HepG2 (cell line): ENCODE data around the gene JPH2. TPM values are rescaled to one million over a fixed set of nuclear protein-coding genes. Genes with fewer than 3 reads are reported as not detected.

Experiments used
- ASH2L ChIP-seq: fragments of 300-600, 200-600 bp; sonication (generic); IDR thresholded peaks from 2 replicates; pipeline ENCODE4 v1.7.0; 2017; ENCODE audit warnings: low read depth, mild to moderate bottlenecking, moderate library complexity, mixed read lengths, low read length; ENCODE audit not compliant: insufficient read length
- ATF7-NPFF ChIP-seq: sonication (generic); formaldehyde crosslinking; IDR thresholded peaks from 2 replicates; pipeline ENCODE4 v1.8.1; 2023; ENCODE audit warnings: mild to moderate bottlenecking, low read depth, missing genetic modification reagents, moderate library complexity
- DNMT3B ChIP-seq: conservative IDR thresholded peaks from 2 replicates; pipeline ENCODE4 v1.6.1; 2016; ENCODE audit warnings: missing biosample characterization, control low read depth
- HBP1 ChIP-seq: IDR thresholded peaks from 2 replicates; pipeline ENCODE4 v1.6.1; 2016; ENCODE audit warnings: low read depth, control low read depth
- KDM4B ChIP-seq: sonication (generic); formaldehyde crosslinking; IDR thresholded peaks from 2 replicates; pipeline ENCODE4 v1.4.0; 2020; ENCODE audit warnings: missing genetic modification reagents
- MED1 ChIP-seq: sonication (generic); formaldehyde crosslinking; IDR thresholded peaks from 2 replicates; pipeline ENCODE4 v1.4.0; 2020; ENCODE audit warnings: missing genetic modification reagents
- NFYC ChIP-seq: IDR thresholded peaks from 2 replicates; pipeline ENCODE4 v1.6.1; 2016; ENCODE audit warnings: missing genetic modification reagents, missing compliant biosample characterization
- POLR2AphosphoS5 ChIP-seq: IDR thresholded peaks from 2 replicates; pipeline ENCODE4 v1.6.1; 2012; ENCODE audit warnings: low read depth, low read length
- PRDM15 ChIP-seq: sonication (generic); formaldehyde crosslinking; IDR thresholded peaks from 2 replicates; pipeline ENCODE4 v1.4.0; 2020; ENCODE audit warnings: missing genetic modification reagents
- SIX4 ChIP-seq: sonication (generic); formaldehyde crosslinking; IDR thresholded peaks from 2 replicates; pipeline ENCODE4 v1.4.0; 2020; ENCODE audit warnings: missing genetic modification reagents
- SRY ChIP-seq: sonication (generic); formaldehyde crosslinking; IDR thresholded peaks from 2 replicates; pipeline ENCODE4 v1.8.0; 2022; ENCODE audit warnings: mild to moderate bottlenecking, missing genetic modification reagents
- TAF15 ChIP-seq: fragments of 200-400 bp; formaldehyde crosslinking; IDR thresholded peaks from one replicate; pipeline ENCODE4 v1.6.1; 2018; ENCODE audit warnings: mild to moderate bottlenecking, low read depth, low read length; ENCODE audit not compliant: poor library complexity, severe bottlenecking
- WIZ ChIP-seq: sonication (generic); formaldehyde crosslinking; IDR thresholded peaks from 2 replicates; pipeline ENCODE4 v1.5.1; 2020; ENCODE audit warnings: mild to moderate bottlenecking, missing genetic modification reagents
- ZBTB1 ChIP-seq: sonication (generic); formaldehyde crosslinking; IDR thresholded peaks from 2 replicates; pipeline ENCODE4 v1.4.0; 2020; ENCODE audit warnings: missing genetic modification reagents, borderline replicate concordance
- ZFP36L2 ChIP-seq: sonication (generic); formaldehyde crosslinking; IDR thresholded peaks from 2 replicates; pipeline ENCODE4 v1.4.0; 2020; ENCODE audit warnings: missing genetic modification reagents
- ZNF331 ChIP-seq: sonication (generic); formaldehyde crosslinking; IDR thresholded peaks from 2 replicates; pipeline ENCODE4 v1.4.0; 2020; ENCODE audit warnings: missing genetic modification reagents
- ZNF784 ChIP-seq: sonication (generic); formaldehyde crosslinking; IDR thresholded peaks from 2 replicates; pipeline ENCODE4 v1.5.1; 2020; ENCODE audit warnings: missing genetic modification reagents, mild to moderate bottlenecking, borderline replicate concordance
- polyA plus RNA-seq, 8 experiments: library from polyadenylated mRNA; depleted of rRNA in 3 of 8; stranded (reverse) in 7 of 8; unstranded in 1 of 8; fragments of >200 nt; fragmentation: Illumina TruSeq in 4 of 8; extraction: Trizol in 4 of 8; gene quantifications; 2 replicates each; pipeline versions ENCODE4 v1.2.1 to v1.2.3, GENCODE V29; 2011 to 2016; ENCODE audit warnings: low read depth in 4 of 8, missing spikeins in 1 of 8, mixed read lengths in 1 of 8; ENCODE audit not compliant: insufficient read depth in 1 of 8
- total RNA-seq, 5 experiments: library from RNA; depleted of rRNA; stranded (reverse); fragments of >200 nt; fragmentation: Illumina TruSeq; extraction: Trizol; gene quantifications; 2 replicates each; pipeline ENCODE4 v1.2.3, GENCODE V29; 2016; ENCODE audit warnings: low read depth in 1 of 5
- TF ChIP-seq, protein P1 (sequence below): sonication (generic); formaldehyde crosslinking; IDR thresholded peaks from 2 replicates; pipeline ENCODE4 v1.5.0; 2020; ENCODE audit warnings: mild to moderate bottlenecking, missing genetic modification reagents, borderline replicate concordance

The JPH2 gene
- total and polyA plus RNA-seq, 2 of the 13 experiments (the other 11 are each of a cell fraction or from before 2014, with no cell fraction given), result 0.42 TPM; not detected in 1

DNA sequence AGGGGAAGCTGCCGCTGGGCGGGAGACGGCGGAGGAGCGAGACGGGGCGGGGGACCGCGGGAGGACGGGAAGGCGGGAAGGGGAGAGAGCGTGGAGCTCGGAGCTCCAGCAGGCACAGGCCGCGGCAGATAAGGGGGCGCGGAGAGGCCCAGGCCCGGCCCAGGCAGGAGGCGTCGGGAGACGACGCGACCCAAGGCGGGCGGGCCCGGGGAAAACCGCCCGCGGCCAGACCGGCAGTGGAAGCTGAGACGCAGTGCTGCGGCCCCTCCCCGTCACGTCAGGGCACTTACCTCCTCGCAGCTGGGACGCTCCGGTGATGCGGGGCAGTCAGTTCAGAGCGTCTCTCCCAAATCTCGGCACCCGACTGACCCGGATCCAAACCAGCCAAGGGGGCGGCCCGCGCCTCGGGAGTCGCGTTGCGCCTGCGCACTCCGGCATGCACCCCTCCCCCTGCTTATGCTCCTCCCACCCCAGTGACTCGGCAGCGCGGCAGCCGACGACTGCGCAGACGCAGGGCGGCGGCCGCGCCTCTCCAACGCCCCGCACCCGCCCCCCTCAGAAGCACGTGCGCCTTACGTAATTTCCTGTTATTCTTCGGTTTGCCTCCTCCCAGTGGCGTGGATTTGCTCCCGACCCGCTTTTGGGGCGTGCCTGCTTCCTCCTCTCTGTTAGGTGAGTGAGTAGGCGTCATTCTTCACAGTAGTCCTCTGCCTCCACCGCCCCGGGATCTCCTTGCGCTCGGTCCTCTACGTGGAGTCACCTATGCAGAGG is 23.6 kb upstream of the JPH2 start, which contains the start of gene OSER1 (continued):
- 0 out of 2 replicates have a peak, but pooled peaks have one; percentile 41 for TF ChIP-seq SIX4 (CRISPR knock-in tag)
- peak; percentile 46; the same call in 1 of the 2 replicates for TF ChIP-seq ZNF784 (CRISPR knock-in tag)
- TF ChIP-seq ZFP36L2 (CRISPR knock-in tag), result peak; percentile 70
- TF ChIP-seq SRY (CRISPR knock-in tag), result peak; percentile 42; the same call in 1 of the 2 replicates
- peak; percentile 82 for TF ChIP-seq MED1 (CRISPR knock-in tag)
- TF ChIP-seq, protein P1, sequence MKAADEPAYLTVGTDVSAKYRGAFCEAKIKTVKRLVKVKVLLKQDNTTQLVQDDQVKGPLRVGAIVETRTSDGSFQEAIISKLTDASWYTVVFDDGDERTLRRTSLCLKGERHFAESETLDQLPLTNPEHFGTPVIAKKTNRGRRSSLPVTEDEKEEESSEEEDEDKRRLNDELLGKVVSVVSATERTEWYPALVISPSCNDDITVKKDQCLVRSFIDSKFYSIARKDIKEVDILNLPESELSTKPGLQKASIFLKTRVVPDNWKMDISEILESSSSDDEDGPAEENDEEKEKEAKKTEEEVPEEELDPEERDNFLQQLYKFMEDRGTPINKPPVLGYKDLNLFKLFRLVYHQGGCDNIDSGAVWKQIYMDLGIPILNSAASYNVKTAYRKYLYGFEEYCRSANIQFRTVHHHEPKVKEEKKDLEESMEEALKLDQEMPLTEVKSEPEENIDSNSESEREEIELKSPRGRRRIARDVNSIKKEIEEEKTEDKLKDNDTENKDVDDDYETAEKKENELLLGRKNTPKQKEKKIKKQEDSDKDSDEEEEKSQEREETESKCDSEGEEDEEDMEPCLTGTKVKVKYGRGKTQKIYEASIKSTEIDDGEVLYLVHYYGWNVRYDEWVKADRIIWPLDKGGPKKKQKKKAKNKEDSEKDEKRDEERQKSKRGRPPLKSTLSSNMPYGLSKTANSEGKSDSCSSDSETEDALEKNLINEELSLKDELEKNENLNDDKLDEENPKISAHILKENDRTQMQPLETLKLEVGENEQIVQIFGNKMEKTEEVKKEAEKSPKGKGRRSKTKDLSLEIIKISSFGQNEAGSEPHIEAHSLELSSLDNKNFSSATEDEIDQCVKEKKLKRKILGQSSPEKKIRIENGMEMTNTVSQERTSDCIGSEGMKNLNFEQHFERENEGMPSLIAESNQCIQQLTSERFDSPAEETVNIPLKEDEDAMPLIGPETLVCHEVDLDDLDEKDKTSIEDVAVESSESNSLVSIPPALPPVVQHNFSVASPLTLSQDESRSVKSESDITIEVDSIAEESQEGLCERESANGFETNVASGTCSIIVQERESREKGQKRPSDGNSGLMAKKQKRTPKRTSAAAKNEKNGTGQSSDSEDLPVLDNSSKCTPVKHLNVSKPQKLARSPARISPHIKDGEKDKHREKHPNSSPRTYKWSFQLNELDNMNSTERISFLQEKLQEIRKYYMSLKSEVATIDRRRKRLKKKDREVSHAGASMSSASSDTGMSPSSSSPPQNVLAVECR (CRISPR knock-in tag), result peak; percentile 99
- TF ChIP-seq HBP1 (CRISPR knock-in tag), result peak; percentile 54
- TF ChIP-seq NFYC (CRISPR knock-in tag), result peak; percentile 59
- TF ChIP-seq WIZ (CRISPR knock-in tag), result peak; percentile 93; the same call in 1 of the 2 replicates
- TF ChIP-seq POLR2AphosphoS5, result peak; percentile 96
- peak; percentile 26; the same call in 1 of the 2 replicates for TF ChIP-seq PRDM15 (CRISPR knock-in tag)
- TF ChIP-seq ATF7-NPFF, result peak; percentile 87
- peak; percentile 91 for TF ChIP-seq ASH2L
- no peak for TF ChIP-seq TAF15
- peak; percentile 58; the same call in 1 of the 2 replicates for TF ChIP-seq ZNF331 (CRISPR knock-in tag)
- TF ChIP-seq DNMT3B (CRISPR knock-in tag), result no peak; the same call in 1 of the 2 replicates
- TF ChIP-seq ZBTB1 (CRISPR knock-in tag), result 0 out of 2 replicates have a peak, but pooled peaks have one; percentile 19
- TF ChIP-seq KDM4B (CRISPR knock-in tag), result no peak
